ENCODE results near the gene RSPO3. TPM values are rescaled to one million over a fixed set of nuclear protein-coding genes. Genes with fewer than 3 reads are reported as not detected.
"Not testable (repeated sequence)": the region's sequence is repeated elsewhere in the genome, so short reads cannot be mapped to it uniquely, and the experiment has no call there.

RSPO3 gene
- total RNA-seq, 1 donor from 2014 or later = 26.3 TPM

DNA sequence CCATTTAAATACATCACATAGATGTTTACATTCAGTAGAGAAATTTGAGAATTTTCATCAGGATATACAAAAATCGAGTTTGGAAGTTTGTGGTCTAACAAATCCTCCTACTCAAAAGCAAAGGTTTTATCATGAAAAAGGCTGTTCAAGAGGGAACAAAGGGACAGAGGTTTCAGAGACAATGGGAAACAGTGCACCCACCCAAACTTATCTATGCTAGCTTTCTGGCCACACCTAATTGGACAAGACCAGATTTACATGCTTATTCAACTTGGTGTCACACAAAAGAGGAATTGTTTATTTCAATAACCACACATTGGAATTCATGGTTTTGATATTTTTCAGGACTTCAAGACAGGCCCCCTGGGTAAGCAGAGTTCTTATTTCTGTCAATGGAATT lies 28.4 kb upstream of the RSPO3 start:
- no peaks in the 10 kb centered on the region for H3K9me3 Mint-ChIP-seq
- no peak overlapping the region for H3K27ac Mint-ChIP-seq
- peaks cover 10% of the 10 kb centered on the region for H3K4me1 Mint-ChIP-seq
- no peaks in the 10 kb centered on the region for H3K27me3 Mint-ChIP-seq (ENCODE audit: low read depth)
- H3K4me3 Mint-ChIP-seq = no peak overlapping the region
- DNase-seq (ENCODE audit: low spot score in 2 of 2, unreplicated experiment in 2 of 2) = no peak
- TF ChIP-seq, protein P1, sequence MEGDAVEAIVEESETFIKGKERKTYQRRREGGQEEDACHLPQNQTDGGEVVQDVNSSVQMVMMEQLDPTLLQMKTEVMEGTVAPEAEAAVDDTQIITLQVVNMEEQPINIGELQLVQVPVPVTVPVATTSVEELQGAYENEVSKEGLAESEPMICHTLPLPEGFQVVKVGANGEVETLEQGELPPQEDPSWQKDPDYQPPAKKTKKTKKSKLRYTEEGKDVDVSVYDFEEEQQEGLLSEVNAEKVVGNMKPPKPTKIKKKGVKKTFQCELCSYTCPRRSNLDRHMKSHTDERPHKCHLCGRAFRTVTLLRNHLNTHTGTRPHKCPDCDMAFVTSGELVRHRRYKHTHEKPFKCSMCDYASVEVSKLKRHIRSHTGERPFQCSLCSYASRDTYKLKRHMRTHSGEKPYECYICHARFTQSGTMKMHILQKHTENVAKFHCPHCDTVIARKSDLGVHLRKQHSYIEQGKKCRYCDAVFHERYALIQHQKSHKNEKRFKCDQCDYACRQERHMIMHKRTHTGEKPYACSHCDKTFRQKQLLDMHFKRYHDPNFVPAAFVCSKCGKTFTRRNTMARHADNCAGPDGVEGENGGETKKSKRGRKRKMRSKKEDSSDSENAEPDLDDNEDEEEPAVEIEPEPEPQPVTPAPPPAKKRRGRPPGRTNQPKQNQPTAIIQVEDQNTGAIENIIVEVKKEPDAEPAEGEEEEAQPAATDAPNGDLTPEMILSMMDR (IDR thresholded peaks at IDR 0.05; ENCODE audit: unreplicated experiment) = no peak
- H3K36me3 Mint-ChIP-seq = no peaks in the 10 kb centered on the region

DNA sequence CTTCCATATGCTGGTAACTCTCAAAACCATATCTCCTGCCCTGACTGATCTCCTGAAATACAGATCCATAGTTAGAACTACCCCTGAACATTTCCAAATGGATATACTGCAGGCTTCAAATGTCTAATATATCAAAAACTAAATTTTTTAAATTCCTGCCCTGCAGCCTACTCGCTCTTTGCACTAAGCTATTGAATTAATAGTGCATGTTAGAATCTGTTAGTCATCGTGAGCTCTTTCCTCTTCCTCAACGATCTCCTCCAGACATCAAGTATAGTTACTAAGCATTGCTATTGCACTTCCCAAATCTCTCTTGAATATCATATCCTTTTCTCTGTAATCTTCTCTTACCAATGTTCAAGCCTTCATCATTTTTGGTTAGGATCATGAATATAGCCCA lies 26.0 kb upstream of the RSPO3 start:
- Mint-ChIP-seq H3K4me3 (no peak overlapping the region), H3K9me3 (no peaks in the 10 kb centered on the region), H3K27me3 (ENCODE audit: low read depth) (no peaks in the 10 kb centered on the region), H3K27ac (no peak overlapping the region), H3K36me3 (no peaks in the 10 kb centered on the region), H3K4me1 (peaks cover 6% of the 10 kb centered on the region)
- TF ChIP-seq, protein P1 (IDR thresholded peaks at IDR 0.05; ENCODE audit: unreplicated experiment) = no peak
- no peak for DNase-seq (ENCODE audit: low spot score in 2 of 2, unreplicated experiment in 2 of 2)

DNA sequence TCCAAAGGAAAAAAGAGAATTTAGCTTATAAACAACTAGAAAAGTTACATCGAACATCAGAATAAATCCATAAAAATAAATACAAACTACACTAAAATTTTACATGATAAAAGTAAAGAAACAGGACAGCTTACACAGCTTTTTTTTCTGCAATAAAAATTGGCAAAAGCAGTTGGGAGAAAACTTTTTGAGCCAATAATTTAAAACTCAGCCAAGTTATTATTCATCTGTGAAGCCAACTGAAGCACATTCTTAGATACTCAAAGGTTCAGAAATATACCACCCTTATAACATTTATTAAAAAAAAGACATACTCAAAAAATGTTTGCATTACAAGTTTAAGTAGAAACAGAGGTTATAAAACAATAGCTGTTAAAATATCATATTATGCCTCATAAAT lies 23.7 kb upstream of the RSPO3 start:
- DNase-seq (ENCODE audit: low spot score in 2 of 2, unreplicated experiment in 2 of 2) = no peak
- TF ChIP-seq, protein P1 (IDR thresholded peaks at IDR 0.05; ENCODE audit: unreplicated experiment) = no peak
- no peaks in the 10 kb centered on the region for H3K27me3 Mint-ChIP-seq (ENCODE audit: low read depth)
- H3K9me3 Mint-ChIP-seq = no peaks in the 10 kb centered on the region
- no peak overlapping the region for H3K27ac Mint-ChIP-seq
- H3K4me1 Mint-ChIP-seq = peaks cover 13% of the 10 kb centered on the region
- H3K36me3 Mint-ChIP-seq = no peaks in the 10 kb centered on the region
- no peak overlapping the region for H3K4me3 Mint-ChIP-seq

DNA sequence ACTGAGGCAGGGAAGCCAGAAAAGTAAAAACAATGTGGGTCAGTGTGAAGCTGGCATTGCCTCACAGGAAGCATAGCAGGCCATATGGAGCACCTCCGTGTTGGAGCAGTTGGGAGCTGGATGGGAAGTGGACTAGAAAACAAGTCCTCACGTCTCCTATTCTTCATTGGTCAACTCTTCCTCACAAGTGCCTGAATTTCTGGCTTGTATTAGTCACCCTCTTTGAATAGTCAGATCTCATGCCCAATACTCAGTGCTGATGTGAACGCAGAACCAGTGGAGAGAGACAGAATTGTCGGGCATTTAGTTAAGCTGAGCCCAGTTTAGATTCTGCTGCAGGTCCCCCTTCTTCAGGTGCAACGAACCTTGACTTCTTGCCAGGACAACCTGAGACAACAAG lies 22.3 kb upstream of the RSPO3 start:
- H3K36me3 Mint-ChIP-seq = no peaks in the 10 kb centered on the region
- no peaks in the 10 kb centered on the region for H3K27me3 Mint-ChIP-seq (ENCODE audit: low read depth)
- no peak overlapping the region for H3K4me3 Mint-ChIP-seq
- H3K4me1 Mint-ChIP-seq = peaks cover 12% of the 10 kb centered on the region
- H3K9me3 Mint-ChIP-seq = no peaks in the 10 kb centered on the region
- no peak overlapping the region for H3K27ac Mint-ChIP-seq
- TF ChIP-seq, protein P1 (IDR thresholded peaks at IDR 0.05; ENCODE audit: unreplicated experiment) = no peak
- no peak for DNase-seq (ENCODE audit: low spot score in 2 of 2, unreplicated experiment in 2 of 2)

DNA sequence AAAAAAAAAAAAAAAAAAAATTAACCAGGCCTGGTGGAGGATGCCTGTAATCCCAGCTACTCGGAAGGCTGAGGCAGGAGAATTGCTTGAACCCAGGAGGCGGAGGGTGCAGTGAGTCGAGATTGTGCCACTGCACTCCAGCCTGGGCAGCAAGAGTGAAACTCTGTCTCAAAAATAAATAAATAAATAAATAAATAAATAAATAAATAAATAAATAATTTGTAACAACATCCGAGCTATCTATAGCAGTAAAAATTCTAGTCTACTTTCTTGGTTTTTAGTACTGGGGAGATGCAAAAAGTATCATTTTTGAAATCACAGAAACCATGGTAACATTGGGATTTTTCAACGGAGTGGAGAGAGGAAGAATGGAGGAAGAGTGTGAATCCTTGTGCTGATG lies 21.0 kb upstream of the RSPO3 start:
- not testable (repeated sequence) for H3K9me3 Mint-ChIP-seq; DNase-seq (ENCODE audit: low spot score in 2 of 2, unreplicated experiment in 2 of 2); H3K36me3 Mint-ChIP-seq; H3K27me3 Mint-ChIP-seq (ENCODE audit: low read depth); H3K27ac Mint-ChIP-seq; H3K4me3 Mint-ChIP-seq
- H3K4me1 Mint-ChIP-seq = peaks cover 15% of the 10 kb centered on the region

DNA sequence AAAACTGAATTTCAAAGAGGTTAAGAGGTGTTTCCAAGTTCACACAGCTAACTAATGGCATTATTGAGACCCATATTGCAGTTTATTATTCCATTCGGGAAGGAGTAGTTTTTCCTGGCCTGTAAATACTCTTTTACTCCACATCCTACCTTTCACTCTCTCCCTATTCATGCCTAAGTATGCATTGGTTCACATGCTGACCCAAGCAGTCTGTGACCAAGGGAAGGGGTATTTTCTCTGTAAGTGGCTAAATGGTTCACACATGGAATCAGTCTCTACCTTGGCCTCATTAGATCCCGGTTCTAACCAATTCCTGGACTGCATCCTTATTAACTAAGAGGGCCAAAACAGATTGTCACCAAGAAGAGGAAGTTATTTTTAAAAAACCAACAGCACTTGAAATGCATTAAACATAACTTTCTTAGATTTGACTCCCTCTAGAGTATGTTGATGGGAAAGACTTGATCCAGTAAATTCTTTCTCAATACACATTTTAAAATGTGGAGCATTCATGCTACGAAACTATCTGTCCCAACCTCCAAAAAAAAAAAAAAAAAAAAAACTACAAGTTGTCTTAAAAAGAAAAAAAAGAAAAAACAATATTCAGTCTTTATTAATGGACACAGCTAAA lies 17.8 kb upstream of the RSPO3 start:
- Mint-ChIP-seq H3K27ac (no peak overlapping the region), H3K4me3 (no peak overlapping the region), H3K36me3 (no peaks in the 10 kb centered on the region), H3K4me1 (peaks cover 15% of the 10 kb centered on the region), H3K27me3 (ENCODE audit: low read depth) (no peaks in the 10 kb centered on the region), H3K9me3 (no peaks in the 10 kb centered on the region)
- TF ChIP-seq, protein P1 (IDR thresholded peaks at IDR 0.05; ENCODE audit: unreplicated experiment) = peak; percentile 39
- no peak for DNase-seq (ENCODE audit: low spot score in 2 of 2, unreplicated experiment in 2 of 2)

Data from mesothelial cell of epicardium (in vitro differentiated cells).